Gastroesophageal sphincter (tissue), 3 donors: ENCODE data around the gene VPS4B.

Experiments
- CTCF ChIP-seq, 4 experiments: fragments of 200-600 bp in 2 of 4; fragments of 450-650 bp in 2 of 4; sonication (generic) in 1 of 4; IDR thresholded peaks; one replicate each; pipeline ENCODE4 v1.5.1; 2017 to 2019; ENCODE audit warnings: antibody characterized with exemption in 4 of 4, mild to moderate bottlenecking in 2 of 4, moderate library complexity in 2 of 4
- POLR2A ChIP-seq, 2 donors: fragments of 450-650 bp; IDR thresholded peaks; one replicate each; pipeline ENCODE4 v1.6.1; 2017; ENCODE audit warnings: antibody characterized with exemption in 2 of 2, mild to moderate bottlenecking in 2 of 2, moderate library complexity in 1 of 2

DNA sequence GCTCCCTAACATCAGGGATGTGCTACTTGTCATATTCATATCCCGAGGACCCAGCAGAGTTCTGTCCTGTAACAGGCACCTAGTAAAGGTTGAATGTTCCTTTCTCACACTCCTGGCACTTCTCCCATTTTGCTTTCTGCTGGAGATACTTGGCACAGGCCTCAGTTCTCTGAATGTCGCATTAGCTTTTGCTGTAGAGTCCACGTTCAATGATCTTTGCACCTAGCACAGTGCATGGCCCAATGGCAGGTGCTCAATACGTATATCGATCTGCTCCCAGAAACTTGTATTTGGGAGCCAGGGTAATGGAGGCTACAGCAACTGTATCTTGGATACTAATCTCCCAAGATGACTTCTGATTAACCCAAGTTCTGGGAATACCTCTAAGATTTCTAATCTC is 24.8 kb upstream of the VPS4B start:
- TF ChIP-seq POLR2A (IDR thresholded peaks at IDR 0.05) (no peak), CTCF (IDR thresholded peaks at IDR 0.05) (no peak)
